ENCODE data around the gene DISC1.

- TF ChIP-seq CTCF (IDR thresholded peaks at IDR 0.05) (no peak), POLR2A (IDR thresholded peaks at IDR 0.05) (no peak)
These were observed 94.2 kb downstream of the DISC1 start for GRCh38 chr1:231720652-231721325.
